ENCODE measurements around the gene BRAT1. TPM values are rescaled to one million over a fixed set of nuclear protein-coding genes. Genes with fewer than 3 reads are reported as not detected.

BRAT1 gene
- polyA plus RNA-seq, 1 experiment: 6.2 TPM

- CTCF ChIA-PET: interaction anchor here (2.1 kb wide), 1 partner anchor 58 kb away, joined by 5 read pairs; no protein-coding TSS in a partner anchor
- Histone ChIP-seq H3K27ac (ENCODE audit: low read depth, low read length) (no peak overlapping the region), H3K27me3 (ENCODE audit: control insufficient read depth, insufficient read depth, low read length) (no peaks in the 10 kb centered on the region), H3K9me3 (ENCODE audit: control insufficient read depth, insufficient read depth, low read length) (no peaks in the 10 kb centered on the region; the same call in 1 of the 2 replicates), H3K4me3 (ENCODE audit: low read depth, low read length) (no peak overlapping the region)
- TF ChIP-seq CTCF (IDR thresholded peaks at IDR 0.05; ENCODE audit: low read depth, low read length): no peak
- POLR2A ChIA-PET: interaction anchor here (1.0 kb wide), 1 partner anchor 33 kb away, joined by 3 read pairs; the partner anchor contains the start of gene IQCE
- DNase-seq (ENCODE audit: low read depth, low spot score): no peak
Observed at GRCh38 chr7:2526659-2527504, 28.4 kb downstream of the BRAT1 start.

DNA sequence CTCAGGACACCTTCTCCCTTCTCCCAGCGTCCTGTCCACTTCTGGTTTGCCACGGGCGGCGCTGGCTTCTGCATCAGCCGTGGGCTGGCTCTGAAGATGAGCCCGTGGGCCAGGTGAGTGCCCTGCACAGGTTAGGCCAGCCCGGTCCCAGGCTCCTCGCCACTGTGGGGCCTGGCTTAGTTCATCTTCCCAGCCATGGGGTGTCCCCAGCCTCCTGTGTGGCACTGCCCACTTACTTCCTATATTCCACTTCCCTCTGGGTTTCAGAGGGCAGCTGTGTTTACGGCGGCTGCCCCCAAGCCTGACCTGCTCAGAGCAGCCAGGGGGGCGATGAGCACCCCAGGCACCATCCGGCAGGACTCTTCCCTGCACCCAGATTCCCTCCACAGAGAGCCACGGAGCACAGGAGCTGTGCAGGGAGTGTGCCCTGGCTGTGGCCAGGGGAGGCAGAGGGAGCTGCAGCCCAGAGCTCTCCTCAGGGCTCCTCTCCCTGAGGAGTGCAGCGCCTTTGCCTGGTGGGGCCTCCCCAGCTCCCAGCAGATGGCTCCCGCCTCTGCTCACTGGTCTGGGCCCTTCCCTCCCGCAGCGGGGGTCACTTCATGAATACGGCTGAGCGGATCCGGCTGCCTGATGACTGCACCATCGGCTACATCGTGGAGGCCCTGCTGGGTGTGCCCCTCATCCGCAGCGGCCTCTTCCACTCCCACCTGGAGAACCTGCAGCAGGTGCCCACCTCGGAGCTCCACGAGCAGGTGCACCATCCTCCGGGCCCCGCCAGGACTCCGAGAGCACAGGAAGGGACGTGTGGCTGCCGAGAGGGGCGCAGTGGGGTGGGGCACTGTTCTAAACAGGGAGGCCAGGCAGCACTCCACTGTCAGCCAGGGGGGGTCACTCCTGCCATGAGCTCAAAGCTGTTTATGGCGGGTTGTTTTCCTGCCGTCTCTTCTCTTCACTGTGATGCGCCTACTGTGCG, 29.4 kb downstream of the BRAT1 start:
- Histone ChIP-seq H3K27me3 (ENCODE audit: control insufficient read depth, insufficient read depth, low read length) (no peaks in the 10 kb centered on the region), H3K27ac (ENCODE audit: low read depth, low read length) (no peak overlapping the region), H3K4me3 (ENCODE audit: low read depth, low read length) (no peak overlapping the region), H3K9me3 (ENCODE audit: control insufficient read depth, insufficient read depth, low read length) (no peaks in the 10 kb centered on the region; the same call in 1 of the 2 replicates)
- POLR2A ChIA-PET: no interaction called here
- CTCF ChIA-PET: interaction anchor here (0.5 to 2.1 kb wide), 2 partner anchors 18 to 57 kb away, joined by 3 to 5 read pairs; no protein-coding TSS in a partner anchor
- no peak for TF ChIP-seq CTCF (IDR thresholded peaks at IDR 0.05; ENCODE audit: low read depth, low read length)
- no peak for DNase-seq (ENCODE audit: low read depth, low spot score)

- no peak overlapping the region for H3K4me3 ChIP-seq (ENCODE audit: low read depth, low read length)
- CTCF ChIA-PET: no interaction called here
Observed at GRCh38 chr7:2524808-2525657, 30.3 kb downstream of the BRAT1 start.

More at GRCh38 chr7:2524808-2525657, 30.3 kb downstream of the BRAT1 start:
- DNase-seq (ENCODE audit: low read depth, low spot score): no peak
- no peak overlapping the region for H3K27ac ChIP-seq (ENCODE audit: low read depth, low read length)
- no peaks in the 10 kb centered on the region; the same call in 1 of the 2 replicates for H3K9me3 ChIP-seq (ENCODE audit: control insufficient read depth, insufficient read depth, low read length)
- TF ChIP-seq CTCF (IDR thresholded peaks at IDR 0.05; ENCODE audit: low read depth, low read length): no peak
- no peaks in the 10 kb centered on the region for H3K27me3 ChIP-seq (ENCODE audit: control insufficient read depth, insufficient read depth, low read length)
- POLR2A ChIA-PET: no interaction called here

All from AG04450 (cell line).